DMS114 treated with DMSO at 0.1 percent for 48 hours (cell line): ENCODE measurements around the gene MMP15.
"Not testable (repeated sequence)": the region's sequence is repeated elsewhere in the genome, so short reads cannot be mapped to it uniquely, and the experiment has no call there.

Experiments used
- DNase-seq: peaks from one replicate; lab custom pipeline; 2025; ENCODE audit not compliant: unreplicated experiment; lab: John Stamatoyannopoulos, UW

Gene MMP15

GRCh38 chr16:58025351-58026138 is at the start of gene MMP15:
MMP15 (plus strand) TSS chr16:58025754; CDS start chr16:58026351, 597 bp downstream.
- peak; percentile 45 for DNase-seq

- DNase-seq = no peak
Measured at GRCh38 chr16:57976331-57976796, 49.2 kb upstream of the MMP15 start.

- no peak for DNase-seq
Measured at GRCh38 chr16:57977418-57978069, 48.0 kb upstream of the MMP15 start.

GRCh38 chr16:57978070-57978465 is 47.5 kb upstream of the MMP15 start:
- not testable (repeated sequence) for DNase-seq

GRCh38 chr16:57979006-57979585 is 46.5 kb upstream of the MMP15 start:
- no peak for DNase-seq

GRCh38 chr16:57981636-57982035 is 43.9 kb upstream of the MMP15 start:
- DNase-seq = no peak

GRCh38 chr16:57982385-57982784 is 43.2 kb upstream of the MMP15 start:
- no peak for DNase-seq

GRCh38 chr16:57984443-57985203 is 40.9 kb upstream of the MMP15 start:
- peak; percentile 84 for DNase-seq

- no peak for DNase-seq
Measured at GRCh38 chr16:57985204-57986181, 40.1 kb upstream of the MMP15 start.

- DNase-seq = no peak
Measured at GRCh38 chr16:57986196-57986595, 39.4 kb upstream of the MMP15 start.

- DNase-seq = no peak
Measured at GRCh38 chr16:57987441-57988177, 37.9 kb upstream of the MMP15 start.

- no peak for DNase-seq
Measured at GRCh38 chr16:57988929-57989328, 36.6 kb upstream of the MMP15 start.

GRCh38 chr16:57991551-57992059 is 33.9 kb upstream of the MMP15 start:
- no peak for DNase-seq

GRCh38 chr16:57992084-57992483 is 33.5 kb upstream of the MMP15 start:
- DNase-seq = no peak

- no peak for DNase-seq
Measured at GRCh38 chr16:57993438-57993837, 32.1 kb upstream of the MMP15 start.

GRCh38 chr16:57993897-57994296 is 31.7 kb upstream of the MMP15 start:
- DNase-seq = no peak

- DNase-seq = no peak
Measured at GRCh38 chr16:57994361-57994760, 31.2 kb upstream of the MMP15 start.

- DNase-seq = peak; percentile 54
Measured at GRCh38 chr16:57994778-57995177, 30.8 kb upstream of the MMP15 start.

- no peak for DNase-seq
Measured at GRCh38 chr16:57995721-57996405, 29.7 kb upstream of the MMP15 start.
